Skin epidermis (tissue), 12 donors: ENCODE results near the gene ACP7.
"Not testable (repeated sequence)": the region's sequence is repeated elsewhere in the genome, so short reads cannot be mapped to it uniquely, and the experiment has no call there.

Source experiments
- H3K27ac ChIP-seq, 21 experiments: fragments of 200-600 bp; sonication (generic) in 11 of 21; one replicate each; pipeline ENCODE4 v1.5.0; 2020; ENCODE audit warnings: mild to moderate bottlenecking in 3 of 21, inconsistent platforms in 2 of 21, moderate library complexity in 2 of 21
- H3K4me3 ChIP-seq, 7 experiments: fragments of 200-600 bp; sonication (generic) in 2 of 7; one replicate each; pipeline ENCODE4 v1.5.0; 2020; ENCODE audit warnings: inconsistent platforms in 2 of 7, mild to moderate bottlenecking in 2 of 7, moderate library complexity in 1 of 7

The ACP7 gene, protein sequence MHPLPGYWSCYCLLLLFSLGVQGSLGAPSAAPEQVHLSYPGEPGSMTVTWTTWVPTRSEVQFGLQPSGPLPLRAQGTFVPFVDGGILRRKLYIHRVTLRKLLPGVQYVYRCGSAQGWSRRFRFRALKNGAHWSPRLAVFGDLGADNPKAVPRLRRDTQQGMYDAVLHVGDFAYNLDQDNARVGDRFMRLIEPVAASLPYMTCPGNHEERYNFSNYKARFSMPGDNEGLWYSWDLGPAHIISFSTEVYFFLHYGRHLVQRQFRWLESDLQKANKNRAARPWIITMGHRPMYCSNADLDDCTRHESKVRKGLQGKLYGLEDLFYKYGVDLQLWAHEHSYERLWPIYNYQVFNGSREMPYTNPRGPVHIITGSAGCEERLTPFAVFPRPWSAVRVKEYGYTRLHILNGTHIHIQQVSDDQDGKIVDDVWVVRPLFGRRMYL

DNA sequence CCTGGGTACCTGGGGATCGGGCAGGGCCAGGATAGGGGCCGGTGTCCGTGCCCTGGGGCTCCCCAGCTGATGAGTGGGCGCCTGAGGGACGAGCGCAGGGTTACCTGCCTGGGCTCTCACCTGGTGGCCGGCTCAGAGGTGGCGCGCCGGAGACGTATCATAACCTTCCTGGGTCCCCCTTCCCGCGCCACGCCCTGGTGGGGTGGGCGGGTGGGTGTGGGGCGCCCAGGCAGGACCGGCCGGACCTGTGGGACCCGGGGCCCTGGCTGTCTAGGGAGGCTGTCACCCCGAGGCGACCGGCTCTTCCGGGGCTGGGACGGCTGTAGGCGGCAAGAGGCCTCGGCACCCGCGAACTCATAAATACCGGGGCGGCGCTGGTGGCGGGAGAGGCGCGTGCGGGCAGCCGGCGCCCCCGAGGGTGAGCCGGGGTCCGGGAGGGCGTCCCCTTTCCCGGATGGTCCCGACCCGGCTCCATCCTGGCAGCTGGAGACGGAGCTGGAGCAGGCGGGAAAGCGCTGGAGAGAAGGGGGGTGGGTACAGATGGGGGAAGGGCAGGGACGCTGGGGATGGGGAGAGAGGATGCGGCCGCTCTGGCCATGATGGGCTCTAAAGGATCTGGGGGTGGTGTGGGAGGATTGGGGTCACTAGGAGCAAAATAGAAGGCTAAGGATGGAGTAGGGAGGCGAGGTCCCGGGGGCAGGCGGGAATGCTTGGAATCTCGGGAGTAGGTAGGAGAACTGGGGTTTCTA lies at the start of gene ACP7:
Gene ACP7, plus strand, starts transcription at position 386 of the 749 bp plus-strand sequence. CDS start 902 bp downstream, outside the sequence.
- Histone ChIP-seq H3K27ac (peak within 1 kb of the TSS in 14 of 21 experiments; percentile 0 to 77 (median 23)), H3K4me3 (peak within 1 kb of the TSS; percentile 7 to 27 (median 21))

DNA sequence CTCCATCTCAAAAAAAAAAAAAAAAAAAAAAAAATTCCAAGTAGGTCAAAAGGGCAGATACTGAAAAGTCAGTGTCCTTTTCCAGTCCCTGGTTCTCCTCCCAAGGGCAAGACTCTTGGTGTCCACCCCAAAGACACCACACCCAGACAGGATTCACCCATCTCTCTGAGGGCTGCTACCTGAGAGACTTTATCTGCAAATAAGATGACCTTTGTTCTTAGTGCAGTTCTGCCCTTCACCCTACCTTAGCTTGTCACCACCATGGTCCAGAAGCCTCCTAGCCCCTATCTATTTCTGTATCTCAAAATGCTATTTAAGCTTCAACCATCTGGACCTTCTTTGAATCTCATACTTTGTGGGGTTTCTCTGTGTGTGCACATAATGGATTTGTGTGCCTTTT lies 47.6 kb upstream of the ACP7 start:
- H3K4me3 ChIP-seq: no peak overlapping the region
- H3K27ac ChIP-seq: no peak overlapping the region

DNA sequence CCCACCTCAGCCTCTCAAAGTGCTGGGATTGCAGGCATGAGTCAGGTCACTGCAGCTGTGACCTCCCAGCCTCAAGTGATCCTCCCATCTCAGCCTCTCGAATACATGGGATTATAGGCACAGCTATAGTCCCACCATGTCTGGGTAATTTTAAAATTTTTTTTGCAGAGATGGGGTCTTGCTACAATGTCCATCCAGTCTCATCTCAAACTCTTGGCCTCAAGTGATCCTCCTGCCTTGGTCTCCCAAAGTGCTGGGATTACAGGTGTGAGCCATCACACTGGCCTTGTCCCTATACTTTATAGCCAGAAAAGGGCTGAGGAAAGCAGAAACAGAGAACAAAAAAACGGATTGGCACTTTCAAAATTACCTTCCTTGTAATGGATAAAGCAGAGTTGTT lies 47.0 kb upstream of the ACP7 start:
- Histone ChIP-seq H3K27ac (peak overlapping the region in 1 of 21 experiments; percentile 24), H3K4me3 (no peak overlapping the region)

DNA sequence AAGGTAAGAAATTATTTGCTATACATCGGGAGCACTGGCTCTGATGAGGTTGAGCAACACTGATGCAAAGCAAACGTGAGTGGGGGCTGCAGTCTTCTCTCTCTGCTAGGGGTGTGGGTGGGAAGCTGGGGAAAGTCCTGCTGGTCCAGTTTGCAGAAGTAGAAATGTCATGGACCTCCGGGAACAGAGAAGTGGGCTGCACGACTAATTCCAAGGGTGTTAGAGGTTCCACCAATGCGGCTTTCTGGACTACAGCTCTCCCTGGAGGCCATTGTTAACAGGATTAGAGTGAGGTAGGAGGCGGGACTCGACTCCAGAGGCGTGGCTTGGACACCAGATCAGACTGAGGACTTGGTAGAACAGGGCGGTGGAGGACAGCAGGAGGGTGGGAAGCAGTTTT lies 46.1 kb upstream of the ACP7 start:
- H3K27ac ChIP-seq: no peak overlapping the region
- no peak overlapping the region for H3K4me3 ChIP-seq

- no peak overlapping the region for H3K27ac ChIP-seq
These were observed 38.7 kb upstream of the ACP7 start for GRCh38 chr19:39045506-39045905.

DNA sequence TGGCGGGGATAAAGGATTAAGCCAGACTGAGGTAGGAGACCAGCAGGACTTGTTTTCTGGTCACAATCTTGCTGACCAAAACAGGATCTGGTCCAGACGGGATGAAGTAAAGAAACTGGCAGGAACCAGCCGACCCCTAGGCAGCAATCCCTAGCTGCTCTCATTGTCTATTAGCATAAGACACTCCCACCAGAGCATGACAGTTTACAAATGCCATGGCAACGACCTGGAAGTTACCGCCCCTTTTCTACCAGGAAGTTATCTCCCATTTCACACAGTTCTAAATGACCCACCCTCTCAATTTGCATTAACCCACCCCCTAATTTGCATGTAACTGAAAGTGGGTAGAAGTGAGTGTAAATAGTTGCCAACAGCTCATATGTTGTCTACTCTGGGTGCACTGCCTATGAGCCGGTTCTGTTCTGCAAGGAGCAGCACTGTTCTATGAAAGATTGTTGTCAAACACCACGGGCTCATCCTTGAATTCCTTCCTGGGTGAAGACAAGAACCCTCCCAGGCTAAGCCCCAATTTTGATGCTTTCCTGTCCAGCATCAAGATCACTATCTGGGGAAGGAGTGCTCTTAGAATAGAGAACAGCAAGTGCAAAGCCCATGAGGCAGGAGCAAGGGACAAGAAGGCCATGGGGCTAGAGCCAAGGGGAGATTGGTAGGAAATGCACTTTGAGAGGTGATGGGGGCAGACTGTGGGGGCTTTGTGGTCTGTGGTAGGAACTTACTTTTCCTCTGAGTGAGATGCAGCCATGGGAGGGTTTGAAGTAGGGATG lies 37.9 kb upstream of the ACP7 start:
- no peak overlapping the region for H3K27ac ChIP-seq
- H3K4me3 ChIP-seq: no peak overlapping the region

More at GRCh38 chr19:39045506-39045905, 38.7 kb upstream of the ACP7 start:
- H3K4me3 ChIP-seq: no peak overlapping the region

DNA sequence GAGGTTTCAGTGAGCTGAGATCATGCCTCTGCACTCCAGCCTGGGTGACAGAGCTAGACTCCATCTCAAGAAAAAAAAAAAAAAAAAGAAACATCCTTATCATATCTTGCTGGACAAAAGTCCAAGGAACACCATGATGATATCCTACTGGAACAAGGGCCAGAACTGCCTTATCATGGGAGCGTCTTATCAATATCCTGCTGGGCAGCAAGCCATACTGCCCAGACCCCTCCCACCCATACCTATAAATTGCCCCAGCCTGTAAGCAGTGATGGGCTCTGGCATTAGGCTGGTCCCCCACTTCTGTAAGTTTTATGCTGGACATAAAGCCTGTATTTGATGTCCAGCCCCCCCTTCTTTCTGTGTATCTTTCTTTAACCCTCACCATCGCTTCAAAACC lies 37.1 kb upstream of the ACP7 start:
- Histone ChIP-seq H3K27ac (no peak overlapping the region), H3K4me3 (no peak overlapping the region)

GRCh38 chr19:39052243-39052746 lies 31.9 kb upstream of the ACP7 start:
- no peak overlapping the region for H3K27ac ChIP-seq

DNA sequence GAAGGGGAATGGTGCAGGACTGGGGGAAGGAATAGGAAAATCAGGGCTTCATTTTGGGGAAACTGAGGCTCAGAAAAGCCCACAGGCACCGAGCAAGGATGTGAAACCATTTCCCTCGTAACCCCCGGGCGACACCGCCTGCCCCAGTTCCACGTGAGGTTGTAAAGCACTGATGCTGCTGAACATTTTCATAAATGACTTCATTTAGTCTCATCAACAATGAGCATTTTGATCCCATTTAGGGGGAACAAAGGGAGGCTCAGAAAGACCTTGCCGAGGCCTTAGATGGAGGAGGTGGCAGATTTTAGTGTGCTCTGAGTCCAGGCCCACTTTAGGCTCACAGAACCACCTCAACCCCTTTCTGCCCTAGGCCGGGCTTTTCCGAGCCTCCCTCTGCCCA lies 31.3 kb upstream of the ACP7 start:
- Histone ChIP-seq H3K27ac (no peak overlapping the region), H3K4me3 (no peak overlapping the region)

More at GRCh38 chr19:39052243-39052746, 31.9 kb upstream of the ACP7 start:
- no peak overlapping the region for H3K4me3 ChIP-seq

- Histone ChIP-seq H3K4me3 (no peak overlapping the region), H3K27ac (no peak overlapping the region)
These were observed 30.7 kb upstream of the ACP7 start for GRCh38 chr19:39053276-39054090.

- no peak overlapping the region for H3K4me3 ChIP-seq
- H3K27ac ChIP-seq: no peak overlapping the region
These were observed 30.1 kb upstream of the ACP7 start for GRCh38 chr19:39054091-39054470.

DNA sequence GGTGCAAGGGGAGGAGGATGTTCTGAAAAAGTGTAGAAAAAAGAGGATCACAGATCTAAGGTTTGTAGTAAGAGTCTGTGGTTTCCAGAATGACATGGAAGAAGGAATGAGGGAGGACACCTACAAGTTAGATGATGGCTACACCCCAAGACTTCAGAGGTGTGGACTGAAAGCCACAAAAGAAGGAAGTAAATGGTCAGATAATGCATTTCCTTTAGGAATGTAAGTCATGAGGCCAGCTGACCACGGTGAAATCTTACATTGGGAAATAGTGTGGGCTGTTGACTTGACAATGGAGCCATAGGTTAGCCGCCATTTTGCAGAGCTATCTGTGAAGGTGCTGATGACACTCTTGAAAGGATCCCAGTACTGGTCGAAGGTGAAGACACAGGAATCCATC lies 26.6 kb upstream of the ACP7 start:
- Histone ChIP-seq H3K4me3 (no peak overlapping the region), H3K27ac (no peak overlapping the region)

GRCh38 chr19:39059302-39059701 lies 24.9 kb upstream of the ACP7 start:
- Histone ChIP-seq H3K27ac (no peak overlapping the region), H3K4me3 (no peak overlapping the region)

DNA sequence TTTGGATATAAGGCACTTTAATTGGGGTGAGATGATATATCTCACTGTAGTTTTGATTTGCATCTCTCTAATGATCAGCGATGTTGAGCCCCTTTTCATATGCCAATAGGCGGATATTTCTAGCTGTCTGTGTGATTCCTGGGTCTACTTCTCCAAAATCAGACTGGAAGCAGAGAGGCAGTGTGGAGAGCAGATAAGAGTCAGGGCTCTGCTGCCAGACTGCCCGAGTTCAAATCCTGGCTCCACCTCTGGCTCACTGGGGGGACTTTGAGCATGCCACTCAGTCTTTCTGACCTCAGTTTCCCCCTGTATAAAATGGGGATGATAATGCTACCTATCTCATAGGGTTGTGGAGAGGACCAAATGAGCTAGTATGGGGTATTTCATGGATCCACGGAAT lies 24.0 kb upstream of the ACP7 start:
- Histone ChIP-seq H3K4me3 (no peak overlapping the region), H3K27ac (no peak overlapping the region)

DNA sequence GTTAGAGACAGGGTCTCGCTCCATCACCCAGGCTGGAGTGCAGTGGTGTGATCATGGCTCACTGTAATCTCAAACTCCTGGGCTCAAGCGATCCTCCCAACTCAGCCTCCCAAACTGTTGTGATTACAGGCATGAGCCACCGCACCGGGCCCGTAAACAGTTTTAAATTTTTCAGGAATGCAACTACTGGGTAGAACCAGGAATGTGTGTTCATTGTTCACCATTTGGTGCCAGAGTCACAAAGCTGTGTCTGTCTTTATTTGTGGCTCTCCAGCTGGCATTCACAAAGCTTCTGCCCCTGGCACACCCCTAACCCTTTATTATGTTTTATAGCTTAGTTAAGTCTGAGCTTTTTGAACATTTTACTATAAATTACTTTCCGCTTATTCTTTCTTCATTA lies 19.8 kb upstream of the ACP7 start:
- H3K4me3 ChIP-seq: no peak overlapping the region
- H3K27ac ChIP-seq: no peak overlapping the region

DNA sequence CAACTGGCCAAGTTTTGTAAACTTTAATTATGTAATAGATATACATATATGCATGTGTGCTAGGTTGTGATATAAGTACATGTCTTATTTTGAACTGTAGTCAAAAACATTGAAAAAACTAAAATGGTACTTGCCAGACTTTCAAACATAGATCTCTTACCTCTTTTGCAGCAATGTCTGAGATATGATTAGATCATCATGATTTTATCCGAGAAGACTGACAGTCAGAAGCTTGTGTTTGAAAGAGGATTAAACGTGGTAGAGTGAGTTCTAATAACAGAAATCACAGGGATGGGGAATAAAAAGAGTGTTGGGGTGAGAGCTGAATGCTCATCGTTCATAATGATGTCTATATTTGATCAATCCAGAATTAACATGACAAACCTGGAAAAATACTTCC lies 18.2 kb upstream of the ACP7 start:
- H3K27ac ChIP-seq: no peak overlapping the region
- no peak overlapping the region for H3K4me3 ChIP-seq

GRCh38 chr19:39067104-39067503 lies 17.1 kb upstream of the ACP7 start:
- Histone ChIP-seq H3K4me3 (no peak overlapping the region), H3K27ac (no peak overlapping the region)

- H3K27ac ChIP-seq, H3K4me3 ChIP-seq: not testable (repeated sequence)
These were observed 15.9 kb upstream of the ACP7 start for GRCh38 chr19:39068259-39068658.

- no peak overlapping the region for H3K4me3 ChIP-seq
- no peak overlapping the region for H3K27ac ChIP-seq
These were observed 13.3 kb upstream of the ACP7 start for GRCh38 chr19:39070888-39071287.
